HG03280 (cell line): ENCODE data around the gene ALDH3B1.
"Not testable (repeated sequence)": the region's sequence is repeated elsewhere in the genome, so short reads cannot be mapped to it uniquely, and the experiment has no call there.

Experiments used
- ATAC-seq: cut with Tn5 transposase; IDR thresholded peaks from one replicate; pipeline ENCODE4 v1.9.1; 2021; ENCODE audit warnings: mild to moderate bottlenecking, moderate library complexity; ENCODE audit not compliant: unreplicated experiment

Gene ALDH3B1

GRCh38 chr11:68010090-68011041, at the start of gene ALDH3B1:
ALDH3B1 (plus strand) TSS chr11:68010327; CDS start chr11:68015298, 4,971 bp downstream.
- ATAC-seq: no peak

GRCh38 chr11:67963217-67963616, 46.9 kb upstream of the ALDH3B1 start:
- ATAC-seq: not testable (repeated sequence)

GRCh38 chr11:67963879-67964278, 46.2 kb upstream of the ALDH3B1 start:
- not testable (repeated sequence) for ATAC-seq

GRCh38 chr11:67964746-67965145, 45.4 kb upstream of the ALDH3B1 start:
- ATAC-seq: not testable (repeated sequence)

- ATAC-seq: not testable (repeated sequence)
Observed at GRCh38 chr11:67965830-67966348, 44.2 kb upstream of the ALDH3B1 start.

- ATAC-seq: not testable (repeated sequence)
Observed at GRCh38 chr11:67974746-67975145, 35.4 kb upstream of the ALDH3B1 start.

GRCh38 chr11:67978766-67979418, 31.2 kb upstream of the ALDH3B1 start:
- ATAC-seq: not testable (repeated sequence)

GRCh38 chr11:67981226-67981625, 28.9 kb upstream of the ALDH3B1 start:
- not testable (repeated sequence) for ATAC-seq

GRCh38 chr11:67982255-67982857, 27.8 kb upstream of the ALDH3B1 start:
- ATAC-seq: not testable (repeated sequence)

GRCh38 chr11:67983951-67984350, 26.2 kb upstream of the ALDH3B1 start:
- ATAC-seq: no peak

- ATAC-seq: not testable (repeated sequence)
Observed at GRCh38 chr11:67985302-67985701, 24.8 kb upstream of the ALDH3B1 start.

GRCh38 chr11:67990546-67991346, 19.4 kb upstream of the ALDH3B1 start:
- ATAC-seq: not testable (repeated sequence)

- ATAC-seq: not testable (repeated sequence)
Observed at GRCh38 chr11:67991347-67992121, 18.6 kb upstream of the ALDH3B1 start.

GRCh38 chr11:67993821-67994220, 16.3 kb upstream of the ALDH3B1 start:
- not testable (repeated sequence) for ATAC-seq

GRCh38 chr11:67994387-67994786, 15.7 kb upstream of the ALDH3B1 start:
- ATAC-seq: not testable (repeated sequence)

GRCh38 chr11:67995129-67995528, 15.0 kb upstream of the ALDH3B1 start:
- ATAC-seq: not testable (repeated sequence)

- ATAC-seq: not testable (repeated sequence)
Observed at GRCh38 chr11:67995579-67995978, 14.5 kb upstream of the ALDH3B1 start.

GRCh38 chr11:67996051-67996450, 14.1 kb upstream of the ALDH3B1 start:
- ATAC-seq: no peak
